ENCODE results near the gene SOCS3.
"Not testable (repeated sequence)": the region's sequence is repeated elsewhere in the genome, so short reads cannot be mapped to it uniquely, and the experiment has no call there.

Gene SOCS3

DNA sequence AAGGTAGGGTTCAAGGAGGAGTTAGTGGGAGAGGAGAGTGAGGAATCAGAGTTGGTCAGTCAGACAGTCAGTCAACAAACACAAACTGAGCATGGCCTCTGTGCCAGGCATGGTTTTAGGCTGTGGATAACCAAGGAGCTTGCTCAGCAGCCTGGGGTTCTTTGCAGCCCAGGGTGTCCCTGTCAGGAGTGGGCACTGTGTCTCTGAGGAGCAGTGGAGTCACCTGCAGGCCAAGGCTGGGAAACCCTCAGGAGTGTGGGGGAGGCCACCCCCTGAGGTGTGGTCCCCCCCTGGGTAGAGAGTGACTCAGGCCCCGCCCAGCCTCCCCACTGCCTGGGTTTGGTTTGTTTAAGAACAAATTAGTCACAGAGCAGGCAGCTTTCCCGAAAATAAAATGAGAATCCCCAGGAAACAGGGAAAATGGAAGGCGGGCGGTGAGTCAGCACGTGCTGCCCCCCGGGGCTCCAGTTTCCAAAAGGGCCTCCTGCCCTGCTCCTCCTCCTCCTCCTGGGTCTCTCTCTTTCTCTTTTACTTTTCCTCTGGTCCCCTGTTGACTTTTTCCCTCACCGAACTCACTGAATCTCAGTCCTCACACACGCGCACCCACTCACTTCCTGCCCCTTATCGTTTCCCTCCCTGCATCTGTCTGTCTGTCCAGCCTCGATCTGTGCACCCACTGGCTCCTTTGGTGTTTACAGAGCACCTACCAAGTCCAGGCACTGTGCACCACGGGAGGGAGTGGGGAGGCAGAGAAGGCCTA, 44.3 kb downstream of the SOCS3 start:
- no peak overlapping the region for H3K4me3 ChIP-seq (ENCODE audit: low read depth, low read length)
- DNase-seq (ENCODE audit: low read depth), result peak; percentile 90
- TF ChIP-seq, protein P1, sequence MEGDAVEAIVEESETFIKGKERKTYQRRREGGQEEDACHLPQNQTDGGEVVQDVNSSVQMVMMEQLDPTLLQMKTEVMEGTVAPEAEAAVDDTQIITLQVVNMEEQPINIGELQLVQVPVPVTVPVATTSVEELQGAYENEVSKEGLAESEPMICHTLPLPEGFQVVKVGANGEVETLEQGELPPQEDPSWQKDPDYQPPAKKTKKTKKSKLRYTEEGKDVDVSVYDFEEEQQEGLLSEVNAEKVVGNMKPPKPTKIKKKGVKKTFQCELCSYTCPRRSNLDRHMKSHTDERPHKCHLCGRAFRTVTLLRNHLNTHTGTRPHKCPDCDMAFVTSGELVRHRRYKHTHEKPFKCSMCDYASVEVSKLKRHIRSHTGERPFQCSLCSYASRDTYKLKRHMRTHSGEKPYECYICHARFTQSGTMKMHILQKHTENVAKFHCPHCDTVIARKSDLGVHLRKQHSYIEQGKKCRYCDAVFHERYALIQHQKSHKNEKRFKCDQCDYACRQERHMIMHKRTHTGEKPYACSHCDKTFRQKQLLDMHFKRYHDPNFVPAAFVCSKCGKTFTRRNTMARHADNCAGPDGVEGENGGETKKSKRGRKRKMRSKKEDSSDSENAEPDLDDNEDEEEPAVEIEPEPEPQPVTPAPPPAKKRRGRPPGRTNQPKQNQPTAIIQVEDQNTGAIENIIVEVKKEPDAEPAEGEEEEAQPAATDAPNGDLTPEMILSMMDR (conservative IDR thresholded peaks at IDR 0.05; ENCODE audit: low read depth, low read length), result no peak

DNA sequence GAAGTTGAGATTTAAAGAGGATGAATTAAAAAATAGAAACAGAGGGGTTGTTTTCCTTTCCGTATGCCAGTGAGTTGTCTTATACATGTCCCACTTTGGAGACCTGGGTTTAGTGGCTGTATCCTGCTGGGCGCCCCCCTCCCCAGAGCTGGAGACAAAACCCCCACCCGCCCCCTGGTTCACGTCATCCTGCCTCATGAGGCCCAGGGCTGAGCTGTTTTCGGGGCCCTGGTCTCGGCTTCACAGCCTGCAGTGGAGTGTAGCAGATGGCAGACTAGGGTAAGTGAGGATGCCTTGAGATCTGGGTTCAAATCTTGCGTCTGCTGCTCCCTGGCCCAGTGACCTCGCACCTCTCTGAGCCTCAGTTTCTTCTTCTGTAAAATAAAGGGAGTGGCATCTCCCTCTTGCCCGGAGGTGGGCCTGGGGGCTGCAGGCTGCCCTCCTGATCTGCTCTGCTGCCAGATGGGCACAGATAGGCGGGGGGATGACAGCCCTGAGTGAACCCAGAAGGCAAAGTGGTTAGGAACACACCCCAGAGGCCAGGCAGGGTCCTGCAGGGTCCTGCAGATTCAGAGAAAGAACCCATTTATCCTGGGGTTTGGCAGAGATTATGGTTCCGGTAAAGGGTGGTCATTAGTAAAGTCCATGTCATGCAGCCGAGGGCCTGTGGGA, 45.1 kb downstream of the SOCS3 start:
- no peak for DNase-seq (ENCODE audit: low read depth)
- TF ChIP-seq, protein P1 (conservative IDR thresholded peaks at IDR 0.05; ENCODE audit: low read depth, low read length), result peak; percentile 11
- H3K4me3 ChIP-seq (ENCODE audit: low read depth, low read length), result no peak overlapping the region

DNA sequence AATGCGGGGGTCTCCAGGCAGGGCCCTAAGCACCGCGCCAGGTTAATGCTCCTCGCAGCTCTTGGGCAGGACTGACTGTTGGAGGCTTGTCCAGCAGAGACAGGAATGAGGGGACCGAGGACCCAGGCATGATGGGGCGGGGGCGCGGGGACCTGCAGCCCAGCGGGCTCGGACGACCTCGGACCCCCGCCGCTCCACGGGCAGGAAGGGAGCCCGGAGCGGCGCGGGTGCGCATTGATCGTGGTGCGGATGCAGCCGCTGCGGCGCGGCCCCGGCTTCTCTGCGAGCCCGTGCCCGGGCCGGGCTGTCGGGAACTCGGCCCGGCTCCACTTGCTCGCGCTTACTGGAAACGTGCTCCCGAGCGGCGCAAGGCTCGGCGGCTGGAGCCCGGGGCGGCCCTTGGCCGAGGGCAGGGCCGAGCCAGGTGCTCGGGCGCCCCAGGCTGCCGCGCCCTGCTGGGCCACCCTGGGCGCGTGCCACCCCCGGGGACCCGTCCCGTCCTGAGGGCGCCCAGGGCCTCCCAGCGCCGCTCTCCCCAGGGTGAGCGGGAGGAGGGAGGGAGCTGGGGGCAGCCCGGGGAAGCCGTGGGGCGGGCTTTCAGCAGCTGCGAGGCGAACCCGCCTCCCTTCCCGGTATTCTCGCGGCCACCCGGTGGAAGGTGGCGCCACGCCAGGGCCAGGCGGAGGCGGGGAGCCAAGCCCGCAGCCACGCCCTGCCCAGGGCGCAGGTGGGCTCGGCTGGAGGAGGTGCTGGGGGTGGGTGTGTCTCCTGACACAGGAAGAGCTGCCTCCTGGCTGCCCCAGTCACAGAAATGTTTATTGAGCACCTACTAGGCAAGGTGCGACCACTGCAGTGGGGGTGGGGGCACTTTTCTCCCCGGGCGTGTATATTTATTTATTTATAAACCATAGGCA, 45.9 kb downstream of the SOCS3 start:
- DNase-seq (ENCODE audit: low read depth), result peak; percentile 87
- TF ChIP-seq, protein P1 (conservative IDR thresholded peaks at IDR 0.05; ENCODE audit: low read depth, low read length), result no peak
- peak overlapping the region; percentile 29 for H3K4me3 ChIP-seq (ENCODE audit: low read depth, low read length)

DNA sequence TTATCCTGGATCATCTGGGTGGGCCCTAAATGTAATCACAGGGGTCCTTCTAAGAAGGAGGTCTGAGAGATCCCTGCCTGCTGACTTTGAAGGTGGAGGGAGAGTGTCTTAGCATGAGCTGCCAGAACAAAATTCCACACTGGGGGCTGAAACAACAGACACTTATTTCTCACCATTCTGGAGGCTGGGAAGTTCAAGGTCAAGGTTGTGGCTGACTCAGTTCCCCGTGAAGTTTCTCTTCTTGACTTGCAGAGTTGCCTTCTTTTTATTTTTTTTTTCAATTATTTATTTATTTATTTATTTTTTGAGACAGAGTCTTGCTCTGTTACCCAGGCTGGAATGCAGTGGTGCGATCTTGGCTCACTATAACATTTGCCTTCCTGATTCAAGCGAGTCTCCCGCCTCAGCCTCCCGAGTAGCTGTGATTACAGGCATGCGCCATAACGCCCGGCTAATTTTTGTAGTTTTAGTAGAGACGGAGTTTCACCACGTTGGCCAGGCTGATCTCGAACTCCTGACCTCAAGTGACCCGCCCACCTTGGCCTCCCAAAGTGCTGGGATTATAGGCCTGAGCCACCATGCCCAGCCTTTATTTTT, 50.1 kb downstream of the SOCS3 start:
- not testable (repeated sequence) for DNase-seq (ENCODE audit: low read depth); H3K4me3 ChIP-seq (ENCODE audit: low read depth, low read length)

DNA sequence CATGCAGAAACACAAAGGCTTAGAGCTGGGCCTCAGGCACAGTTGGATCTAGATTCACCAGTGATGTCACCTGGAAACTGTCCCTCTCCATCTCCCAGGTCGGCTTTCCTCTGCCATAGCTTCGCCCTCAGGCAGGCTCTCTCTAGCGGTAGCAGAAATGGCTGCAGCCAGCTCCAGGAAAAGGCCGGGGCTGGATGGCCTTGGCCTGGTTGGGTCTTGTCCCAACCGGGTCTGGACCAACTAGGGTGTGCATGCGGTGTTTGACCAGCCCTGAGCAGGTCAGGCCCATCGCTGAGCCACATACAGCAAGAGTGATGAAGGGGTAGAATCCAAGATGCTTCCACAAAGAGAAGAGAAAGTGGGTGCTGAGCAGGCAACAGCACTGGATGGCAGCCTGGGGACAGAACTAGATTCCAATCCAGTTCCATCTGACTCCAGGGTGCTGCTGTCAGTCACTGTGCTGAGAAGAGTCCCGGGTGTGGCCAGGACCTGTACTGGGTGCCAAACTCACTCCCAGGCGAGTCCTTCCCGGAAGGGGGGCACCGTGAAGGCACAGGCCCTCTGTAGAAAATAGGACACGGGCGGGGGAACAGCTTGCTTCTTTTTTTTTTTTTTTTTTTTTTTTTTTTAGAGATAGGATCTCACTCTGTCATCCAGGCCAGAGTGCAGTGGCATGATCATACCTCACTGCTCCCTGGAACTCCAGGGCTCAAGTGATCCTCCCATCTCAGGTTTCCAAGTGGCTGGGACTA, 51.8 kb downstream of the SOCS3 start:
- no peak for DNase-seq (ENCODE audit: low read depth)
- no peak overlapping the region for H3K4me3 ChIP-seq (ENCODE audit: low read depth, low read length)
- TF ChIP-seq, protein P1 (conservative IDR thresholded peaks at IDR 0.05; ENCODE audit: low read depth, low read length), result no peak

DNA sequence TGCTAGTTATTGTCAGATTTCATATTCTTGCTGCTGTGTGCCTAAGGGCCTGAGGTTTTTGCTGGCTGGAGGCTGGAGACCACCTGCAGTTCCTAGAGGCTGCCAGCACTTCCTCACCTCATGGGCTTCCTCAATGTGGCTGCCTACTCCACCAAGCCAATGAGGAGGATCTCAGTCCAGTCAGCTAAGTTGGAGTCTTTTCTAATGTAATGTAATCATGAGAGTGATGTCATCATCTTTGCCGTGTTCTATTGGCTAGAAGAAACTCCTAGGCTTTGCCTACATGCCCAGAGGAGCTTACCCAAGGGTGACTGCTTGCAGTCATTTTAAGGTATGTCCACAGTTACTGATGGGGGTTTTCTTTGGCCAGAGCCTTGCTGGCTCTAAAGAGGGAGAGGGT, 53.0 kb downstream of the SOCS3 start:
- TF ChIP-seq, protein P1 (conservative IDR thresholded peaks at IDR 0.05; ENCODE audit: low read depth, low read length), result no peak
- no peak for DNase-seq (ENCODE audit: low read depth)
- no peak overlapping the region for H3K4me3 ChIP-seq (ENCODE audit: low read depth, low read length)

Measured in choroid plexus epithelial cell (primary cell).